ENCODE results near the gene AGBL1. TPM values are rescaled to one million over a fixed set of nuclear protein-coding genes. Genes with fewer than 3 reads are reported as not detected.

AGBL1 gene
- not detected in 2 replicates for total RNA-seq

DNA sequence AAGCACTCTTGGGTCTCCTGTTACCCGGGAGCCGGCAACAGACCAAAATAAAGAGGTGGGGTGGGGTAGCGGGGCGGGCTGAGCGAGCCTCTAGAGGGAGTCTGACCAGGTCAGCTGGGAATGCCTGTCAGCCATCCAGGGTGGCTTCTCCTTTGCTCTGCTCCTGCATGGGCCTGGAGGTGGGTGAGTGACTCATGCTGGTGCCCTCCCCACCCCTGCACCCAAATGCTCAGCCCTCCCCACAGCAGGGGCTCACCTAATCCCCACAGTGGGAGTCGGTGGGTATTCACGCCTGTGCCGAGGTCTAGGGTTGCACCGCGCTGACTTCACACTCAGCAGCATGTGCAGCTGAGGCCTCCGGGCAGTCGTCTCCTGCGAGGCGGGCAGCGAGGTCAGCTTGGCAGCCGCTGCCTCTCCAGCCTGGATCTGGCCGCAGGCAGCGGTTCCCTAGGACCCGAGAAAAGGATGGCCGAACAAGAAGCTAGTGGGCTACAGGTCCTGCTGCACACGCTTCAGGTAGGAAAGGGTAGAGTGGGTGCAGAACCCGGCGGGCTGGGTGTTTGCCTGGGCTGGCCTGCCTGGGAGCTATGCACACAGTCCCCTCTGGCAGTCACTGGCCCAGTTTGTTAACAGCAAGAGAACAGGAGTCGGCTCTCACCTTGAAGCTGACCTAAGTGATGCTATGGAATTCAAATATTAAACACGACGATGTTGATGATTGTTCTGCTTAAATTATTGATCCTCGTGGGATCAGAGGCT is at the start of gene AGBL1:
Gene AGBL1 (plus strand): TSS at position 364 of the 759 bp plus-strand sequence.

